Mesenteric fat pad (tissue), 1 donor: ENCODE measurements around the gene GLDN. TPM values are rescaled to one million over a fixed set of nuclear protein-coding genes. Genes with fewer than 3 reads are reported as not detected.

Source experiments
- DNase-seq: peaks from one replicate; pipeline ENCODE4 v3.0.0-alpha.2; 2020; ENCODE audit warnings: low spot score
- total RNA-seq: library from RNA; stranded (reverse); fragmentation: NEBNext Ultra II Directional; extraction: Animal tissue kit (Norgen Biotek cat#: 25700); gene quantifications from one replicate; pipeline ENCODE4 v1.2.1, GENCODE V29; 2021
- donor health status: DM: yes; HTN: yes; CAD: no.

GLDN gene
- total RNA-seq, 1 donor from 2014 or later = 194 TPM

DNA sequence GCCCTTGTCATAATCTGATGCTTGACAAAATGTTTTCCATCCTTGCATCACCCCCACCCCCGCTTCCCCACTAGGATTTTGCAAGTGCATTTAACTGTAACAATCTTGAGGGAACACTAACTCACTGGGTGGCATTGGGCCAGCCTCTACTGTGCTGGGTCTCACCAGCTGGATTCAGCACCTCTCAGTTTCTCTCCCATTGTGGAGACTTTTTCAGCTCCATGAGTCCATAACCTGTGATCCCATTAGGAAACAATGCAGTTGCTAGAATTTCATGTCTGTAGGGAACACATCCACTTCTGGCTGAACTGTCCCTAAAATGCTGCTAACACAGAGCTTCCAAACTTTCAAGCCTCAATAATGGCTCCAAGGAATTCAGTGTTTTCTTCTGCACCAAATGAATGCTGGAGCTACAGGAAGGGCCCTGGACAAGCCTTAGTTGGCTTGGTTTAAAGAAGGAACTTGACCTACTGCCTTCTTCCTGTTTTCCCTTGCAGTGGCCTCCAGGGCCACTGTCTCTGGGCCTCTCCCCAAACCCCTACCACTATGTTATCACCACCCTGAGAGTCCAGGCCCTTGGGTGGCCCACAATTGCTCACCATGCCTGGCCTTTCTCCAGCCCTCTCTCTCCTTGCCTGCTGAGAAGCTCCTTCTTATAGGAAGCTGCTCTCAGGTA, 18.7 kb upstream of the GLDN start:
- peak; percentile 90 for DNase-seq

DNA sequence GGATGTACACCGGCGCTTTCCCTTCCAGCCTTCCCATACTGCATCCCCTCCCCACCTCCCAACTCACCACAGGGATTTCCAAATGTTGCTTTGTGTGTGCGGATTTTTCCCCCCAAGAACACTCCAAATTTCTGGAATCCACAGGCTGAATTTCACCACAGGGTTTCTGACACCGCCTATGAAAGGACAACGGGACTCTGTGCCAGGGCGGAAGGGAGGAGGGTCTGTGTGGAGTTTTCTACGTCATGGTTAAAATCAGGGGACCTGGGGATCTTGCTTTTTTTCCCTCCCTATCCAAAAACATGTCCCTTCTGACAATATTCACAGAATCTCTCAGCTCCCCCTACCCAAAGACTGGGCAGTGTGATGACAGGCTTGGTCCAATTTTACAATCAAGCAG, 17.7 kb upstream of the GLDN start:
- DNase-seq = no peak

GRCh38 chr15:51325167-51325566, 16.3 kb upstream of the GLDN start:
- no peak for DNase-seq

- DNase-seq = no peak
Observed at GRCh38 chr15:51327081-51327480, 14.4 kb upstream of the GLDN start.

GRCh38 chr15:51328926-51329325, 12.5 kb upstream of the GLDN start:
- DNase-seq = no peak

GRCh38 chr15:51331141-51331540, 10.3 kb upstream of the GLDN start:
- no peak for DNase-seq

DNA sequence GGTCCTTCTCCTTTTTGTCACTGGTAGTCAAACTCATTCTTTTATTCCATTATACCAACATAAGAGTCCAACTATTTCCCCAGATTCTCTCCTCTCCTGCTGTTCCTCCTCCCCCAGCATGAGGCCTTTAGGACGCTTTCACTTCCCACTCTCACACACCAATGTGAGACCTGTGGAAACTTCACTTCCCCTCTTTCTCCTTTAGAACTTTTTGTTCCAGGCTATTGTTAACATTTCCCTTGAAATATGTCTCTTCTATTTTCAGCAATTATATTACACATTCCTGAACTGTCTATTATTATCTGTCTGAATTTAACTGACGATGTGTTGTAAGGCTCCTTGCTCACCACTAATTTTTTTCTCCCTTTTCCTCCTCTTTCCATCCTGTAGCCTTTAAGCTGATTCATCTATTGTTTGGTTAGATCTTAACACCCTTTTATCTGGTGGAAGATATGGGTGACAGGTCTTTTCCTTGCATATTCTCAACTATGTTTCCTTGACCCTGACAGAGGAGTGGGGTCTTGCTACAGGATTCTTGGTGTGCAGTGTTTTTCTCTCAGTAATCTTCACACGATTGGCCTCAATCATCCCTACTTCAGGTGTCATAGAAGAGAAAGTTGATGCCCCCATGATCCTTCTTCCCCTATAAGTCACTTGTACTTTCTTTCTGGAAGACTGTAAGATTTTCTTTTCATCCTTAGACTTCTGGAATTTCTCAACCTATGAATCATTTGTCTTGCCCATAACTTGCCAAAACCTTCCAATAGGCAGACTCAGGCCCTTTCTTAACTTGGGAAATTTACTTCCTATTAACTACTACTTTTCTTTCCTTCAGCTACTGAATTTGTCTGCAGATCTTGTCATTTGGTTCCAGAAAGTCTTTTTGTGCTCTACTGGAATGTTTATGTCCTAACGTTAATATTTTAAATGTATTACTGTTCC, 9.0 kb upstream of the GLDN start:
- no peak for DNase-seq

DNA sequence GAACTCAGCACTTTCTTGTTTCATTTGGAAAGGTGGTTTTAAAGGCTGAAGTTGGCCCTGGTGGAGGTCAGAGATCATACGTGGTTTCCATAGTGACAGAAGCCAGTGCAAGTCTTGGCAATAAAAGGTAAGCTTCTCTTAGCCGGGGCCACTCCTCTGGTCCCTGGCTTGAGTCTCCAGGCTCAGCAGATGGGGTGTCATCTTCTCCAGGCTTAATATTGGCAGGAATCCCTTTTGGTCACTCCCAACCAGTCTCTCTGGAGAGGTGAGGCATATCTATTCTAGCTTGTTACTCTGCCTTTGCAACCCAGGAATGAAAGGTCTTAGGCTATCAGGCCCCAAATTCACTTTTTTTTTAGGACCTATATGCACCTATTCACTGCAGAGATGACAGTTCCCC, 7.9 kb upstream of the GLDN start:
- DNase-seq = no peak

GRCh38 chr15:51334011-51334451, 7.4 kb upstream of the GLDN start:
- DNase-seq = no peak

- DNase-seq = no peak
Observed at GRCh38 chr15:51335087-51335486, 6.4 kb upstream of the GLDN start.

GRCh38 chr15:51335538-51336410, 5.7 kb upstream of the GLDN start:
- DNase-seq = no peak

DNA sequence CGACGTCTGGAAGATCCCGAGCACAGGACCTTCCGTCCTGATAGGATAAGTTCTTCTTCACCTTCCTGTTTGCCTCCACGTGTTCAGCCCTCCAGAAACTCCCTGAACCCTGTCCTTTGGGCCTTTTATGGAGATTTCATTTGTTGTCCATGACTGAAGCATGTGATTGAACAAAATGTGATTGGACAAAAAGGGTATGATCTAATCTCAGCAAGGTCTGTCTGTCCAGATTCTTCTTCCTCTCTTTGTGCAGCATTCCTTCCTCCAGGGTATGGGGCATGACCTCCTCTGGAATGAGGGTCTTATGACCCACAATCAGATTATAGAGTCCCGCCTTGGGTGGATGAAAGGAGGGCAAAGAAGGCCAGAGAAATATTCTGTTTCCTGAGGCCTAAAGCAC, 3.0 kb upstream of the GLDN start, which contains the start of gene CYP19A1:
TSS of gene CYP19A1 (minus strand) at position 101 of the 400 bp plus-strand sequence. CDS start 95,684 bp downstream, outside the sequence.
- DNase-seq = no peak

DNA sequence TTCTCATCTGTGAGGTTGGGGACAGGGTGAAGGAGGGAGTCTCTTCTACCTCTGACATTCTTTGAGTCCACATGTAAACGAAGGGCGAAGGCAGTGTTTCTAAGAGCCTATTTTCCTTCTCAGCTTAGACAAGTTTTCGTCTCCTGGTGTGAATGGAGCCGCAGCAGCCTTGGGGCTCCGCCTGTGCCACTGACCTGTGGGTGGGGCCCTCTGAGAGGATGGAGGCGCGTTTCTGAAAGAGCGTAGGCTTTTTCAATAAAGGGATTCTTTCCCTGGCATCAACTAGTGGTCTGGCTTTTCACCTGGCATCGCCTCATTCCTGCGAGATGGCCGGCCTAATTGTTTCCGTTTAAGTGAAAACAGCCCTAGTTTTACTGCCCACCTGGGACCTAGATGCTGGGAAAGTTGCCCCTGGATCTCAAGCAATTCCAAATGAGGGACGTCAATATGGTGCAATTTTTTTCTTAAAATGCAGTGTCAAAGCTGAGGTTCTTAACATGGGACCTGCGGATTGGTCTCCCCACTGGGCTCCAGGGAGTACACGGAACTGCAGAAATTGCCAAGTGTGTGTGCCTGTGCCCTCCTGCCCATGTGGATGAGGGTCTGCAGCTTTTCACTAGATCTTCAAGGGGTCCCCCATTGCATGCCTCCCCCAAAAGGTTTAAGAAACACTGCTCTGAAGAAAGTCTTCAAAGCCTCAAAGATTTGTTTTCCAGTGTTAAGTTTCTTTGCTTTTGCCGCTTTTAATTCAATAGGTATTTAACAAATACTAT, 958 bp downstream of the GLDN start:
- DNase-seq = no peak

DNA sequence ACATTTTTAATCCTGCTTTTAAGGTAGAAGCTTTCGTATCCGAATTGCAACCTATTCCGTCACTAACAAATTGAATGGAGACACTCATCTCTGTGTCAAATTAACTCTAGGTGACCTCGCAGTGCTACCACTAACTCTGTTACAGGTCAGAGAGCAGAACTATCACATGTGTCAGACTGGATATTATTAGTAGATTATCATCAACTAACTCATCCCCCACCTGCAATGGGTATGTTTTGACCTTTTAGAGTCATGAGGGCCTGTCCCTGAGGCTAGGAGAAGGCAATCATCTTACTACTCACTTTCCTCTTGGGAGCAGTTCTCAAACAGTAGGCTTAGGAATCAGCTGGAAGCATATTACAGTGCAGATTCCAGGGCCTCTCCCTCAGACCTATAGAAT, 2.0 kb downstream of the GLDN start:
- no peak for DNase-seq

DNA sequence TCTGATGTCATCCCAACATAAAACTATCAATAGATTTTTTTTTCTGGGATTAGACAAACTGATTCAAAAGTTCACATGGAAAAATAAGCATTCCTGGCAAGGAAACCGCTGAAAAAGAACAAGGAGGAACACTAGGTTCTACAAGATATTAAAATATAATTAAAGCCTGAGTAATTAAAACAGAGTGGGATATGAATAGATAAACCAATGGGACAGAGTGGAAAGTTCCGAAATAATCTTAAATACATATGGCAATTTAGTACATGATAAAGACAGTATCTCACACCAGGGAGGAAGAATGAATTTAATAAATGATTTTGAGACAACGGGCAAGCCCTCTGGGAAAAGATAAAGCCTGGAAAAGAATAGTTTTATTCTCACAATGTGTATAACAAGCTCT, 4.7 kb downstream of the GLDN start:
- no peak for DNase-seq

- no peak for DNase-seq
Observed at GRCh38 chr15:51348688-51349087, 7.2 kb downstream of the GLDN start.

GRCh38 chr15:51349156-51349844, 7.8 kb downstream of the GLDN start:
- DNase-seq = no peak

GRCh38 chr15:51350723-51351122, 9.3 kb downstream of the GLDN start:
- DNase-seq = no peak

DNA sequence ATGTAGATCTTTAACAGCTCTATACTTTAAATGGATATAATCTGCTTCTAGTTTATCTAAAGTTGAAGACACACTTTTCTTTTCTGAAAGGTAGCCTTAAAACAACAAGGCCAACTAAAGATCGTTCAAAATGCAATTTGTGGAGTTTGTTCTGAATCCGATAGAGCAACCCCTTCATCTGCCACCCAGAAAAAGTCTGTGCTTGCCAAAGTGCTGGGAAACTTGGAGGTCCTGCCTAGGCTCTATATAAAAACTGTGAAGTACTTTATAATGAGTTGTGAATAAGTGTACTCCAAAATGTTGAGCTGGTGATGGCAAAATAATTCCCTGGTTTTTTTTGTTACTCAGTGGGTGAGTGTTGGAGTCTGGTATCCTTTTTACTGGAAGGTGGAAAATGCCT, 12.5 kb downstream of the GLDN start:
- no peak for DNase-seq

DNA sequence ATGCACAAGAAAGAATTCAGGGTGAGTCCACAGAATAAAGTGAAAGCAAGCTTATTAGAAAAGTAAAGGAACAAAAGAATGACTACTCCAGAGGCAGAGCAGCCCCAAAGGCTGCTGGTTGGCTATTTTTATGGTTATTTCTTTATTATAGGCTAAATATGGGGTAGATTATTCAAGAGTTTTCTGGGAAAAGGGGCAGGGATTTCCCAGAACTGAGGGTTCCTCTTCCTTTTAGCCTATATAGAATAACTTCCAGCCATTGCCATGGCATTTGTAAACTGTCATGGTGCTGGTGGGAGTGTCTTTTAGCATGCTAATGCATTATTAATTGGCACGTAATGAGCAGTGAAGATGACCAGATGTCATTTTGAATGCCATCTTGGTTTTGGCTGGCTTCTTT, 13.6 kb downstream of the GLDN start:
- no peak for DNase-seq
